GM19025 (cell line): Measurements from ENCODE around the gene ZNF700.
"Not testable (repeated sequence)": the region's sequence is repeated elsewhere in the genome, so short reads cannot be mapped to it uniquely, and the experiment has no call there.

Experiments used
- ATAC-seq: cut with Tn5 transposase; IDR thresholded peaks from one replicate; pipeline ENCODE4 v1.9.1; 2021; ENCODE audit warnings: mild to moderate bottlenecking, low read depth, moderate library complexity; ENCODE audit not compliant: unreplicated experiment

ZNF700 gene

GRCh38 chr19:11935829-11936228 is 10.9 kb downstream of the ZNF700 start:
- not testable (repeated sequence) for ATAC-seq

GRCh38 chr19:11938383-11938782 is 13.5 kb downstream of the ZNF700 start:
- not testable (repeated sequence) for ATAC-seq

- not testable (repeated sequence) for ATAC-seq
Measured at GRCh38 chr19:11941361-11941887, 16.5 kb downstream of the ZNF700 start.

- no peak for ATAC-seq
Measured at GRCh38 chr19:11942008-11942842, 17.3 kb downstream of the ZNF700 start.

GRCh38 chr19:11942843-11943108 is 17.9 kb downstream of the ZNF700 start:
- ATAC-seq = no peak

- no peak for ATAC-seq
Measured at GRCh38 chr19:11944656-11945055, 19.7 kb downstream of the ZNF700 start.

GRCh38 chr19:11948646-11949045 is 23.7 kb downstream of the ZNF700 start:
- ATAC-seq = no peak

GRCh38 chr19:11949201-11949600 is 24.3 kb downstream of the ZNF700 start:
- ATAC-seq = no peak

- not testable (repeated sequence) for ATAC-seq
Measured at GRCh38 chr19:11949614-11950080, 24.7 kb downstream of the ZNF700 start.

GRCh38 chr19:11950312-11950711 is 25.4 kb downstream of the ZNF700 start:
- no peak for ATAC-seq

- ATAC-seq = no peak
Measured at GRCh38 chr19:11963566-11964355, 38.9 kb downstream of the ZNF700 start.

GRCh38 chr19:11964496-11964857 is 39.6 kb downstream of the ZNF700 start:
- ATAC-seq = peak; percentile 18

- peak; percentile 86 for ATAC-seq
Measured at GRCh38 chr19:11964858-11965645, 40.1 kb downstream of the ZNF700 start, which contains the start of gene ZNF763. Gene ZNF763 (plus strand): TSS chr19:11965040. CDS start chr19:11965209, 169 bp downstream.

- no peak for ATAC-seq
Measured at GRCh38 chr19:11970174-11970573, 45.3 kb downstream of the ZNF700 start.

GRCh38 chr19:11971041-11971440 is 46.1 kb downstream of the ZNF700 start:
- ATAC-seq = no peak

- ATAC-seq = no peak
Measured at GRCh38 chr19:11973019-11973810, 48.3 kb downstream of the ZNF700 start.

- no peak for ATAC-seq
Measured at GRCh38 chr19:11978492-11979100, 53.7 kb downstream of the ZNF700 start.

- no peak for ATAC-seq
Measured at GRCh38 chr19:11979527-11979926, 54.6 kb downstream of the ZNF700 start.

- no peak for ATAC-seq
Measured at GRCh38 chr19:11982526-11982925, 57.6 kb downstream of the ZNF700 start.
